GM19351 (cell line): ENCODE results near the gene SMIM1.

Experiments
- ATAC-seq: cut with Tn5 transposase; IDR thresholded peaks from one replicate; pipeline ENCODE4 v1.9.1; 2021; ENCODE audit warnings: mild to moderate bottlenecking, moderate library complexity; ENCODE audit not compliant: unreplicated experiment

The SMIM1 gene

DNA sequence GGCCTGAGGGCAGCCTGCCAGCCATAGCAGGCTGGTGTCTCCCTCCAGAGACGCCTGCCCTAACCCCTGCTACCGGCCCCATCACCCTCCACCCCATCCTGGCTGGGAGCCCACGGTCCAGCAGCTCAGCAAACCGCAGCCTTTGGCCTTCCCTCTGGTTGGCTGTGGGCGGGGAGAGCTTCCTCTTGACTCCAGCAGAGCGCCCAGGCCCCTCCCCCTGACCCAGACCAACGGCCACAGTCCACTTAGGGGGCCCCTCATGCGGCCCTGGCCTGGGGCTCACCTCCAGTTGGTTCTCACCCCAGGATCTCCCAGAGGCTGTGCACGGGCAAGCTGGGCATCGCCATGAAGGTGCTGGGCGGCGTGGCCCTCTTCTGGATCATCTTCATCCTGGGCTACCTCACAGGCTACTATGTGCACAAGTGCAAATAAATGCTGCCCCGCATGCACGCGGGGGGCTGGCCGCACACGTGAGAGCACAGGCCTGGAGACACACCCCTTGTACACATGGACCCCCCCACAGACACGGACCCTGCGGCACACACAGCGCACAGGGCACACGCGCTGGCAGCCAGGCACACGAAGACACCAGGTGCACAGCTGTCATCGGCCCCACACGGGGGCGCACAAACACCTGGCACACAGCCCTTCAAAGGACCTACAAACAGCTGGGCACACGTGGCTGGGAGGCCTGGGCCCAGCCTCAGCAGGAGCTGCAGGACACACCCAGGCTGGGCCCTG is 3.1 kb downstream of the SMIM1 start:
- peak; percentile 42 for ATAC-seq

DNA sequence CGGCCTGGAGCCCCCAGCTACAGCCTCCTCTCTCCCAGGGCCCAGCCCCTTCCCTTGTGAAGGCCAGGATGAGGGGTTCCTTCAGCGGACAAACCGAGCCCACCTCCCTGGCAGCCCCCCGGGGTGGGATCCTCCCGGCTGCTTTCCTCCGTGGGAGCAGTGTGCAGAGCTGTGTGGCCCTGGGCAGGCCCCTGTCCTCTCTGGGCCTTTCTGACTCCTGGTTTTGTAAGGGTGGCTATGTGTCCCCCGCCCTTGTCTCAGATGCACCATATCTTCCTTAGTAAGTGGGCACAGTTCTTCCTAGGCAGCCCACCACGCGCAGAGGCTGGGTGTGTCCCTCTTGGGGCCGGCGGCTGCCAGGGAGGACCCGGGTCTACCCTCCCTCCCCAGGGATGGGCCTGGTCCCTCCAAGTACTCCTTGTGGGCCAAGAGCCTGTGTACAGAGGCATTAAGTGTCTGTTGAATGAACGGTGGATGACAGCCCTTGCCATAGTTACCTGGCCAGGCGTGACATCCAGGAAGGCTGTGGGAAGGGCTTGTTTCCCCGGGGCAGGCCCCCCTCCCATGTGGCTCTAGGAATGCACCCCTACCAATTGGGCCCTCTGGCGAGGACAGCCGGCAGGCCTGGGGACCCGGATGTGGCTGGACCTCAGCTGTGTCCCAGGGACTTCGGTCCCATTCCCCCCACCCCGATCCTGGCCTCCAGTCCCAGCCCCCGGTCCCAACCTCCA is 3.8 kb downstream of the SMIM1 start:
- no peak for ATAC-seq

DNA sequence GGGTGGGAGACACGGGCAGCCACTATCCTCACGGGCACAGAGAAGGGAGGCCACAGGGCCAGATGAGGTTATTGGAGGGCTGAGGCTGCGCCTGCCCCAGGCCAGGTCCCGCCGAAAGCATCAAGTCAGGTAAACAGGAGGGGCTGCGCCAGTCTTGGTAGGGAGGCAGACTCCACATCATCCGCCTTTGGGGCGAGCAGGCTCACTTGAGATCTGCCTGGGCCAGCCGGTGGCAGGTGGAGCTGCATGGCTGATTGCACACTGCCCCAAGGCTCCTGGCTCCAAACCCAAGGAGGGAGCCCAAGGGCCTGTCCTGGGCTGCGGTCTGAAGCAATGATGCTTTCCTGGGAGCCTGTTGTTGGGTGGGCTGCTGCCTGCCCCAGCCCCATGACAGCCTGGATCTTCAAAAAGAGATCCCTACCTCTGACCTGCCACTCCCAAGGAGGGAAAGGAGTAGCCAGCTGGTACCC is 4.6 kb downstream of the SMIM1 start:
- ATAC-seq: no peak

DNA sequence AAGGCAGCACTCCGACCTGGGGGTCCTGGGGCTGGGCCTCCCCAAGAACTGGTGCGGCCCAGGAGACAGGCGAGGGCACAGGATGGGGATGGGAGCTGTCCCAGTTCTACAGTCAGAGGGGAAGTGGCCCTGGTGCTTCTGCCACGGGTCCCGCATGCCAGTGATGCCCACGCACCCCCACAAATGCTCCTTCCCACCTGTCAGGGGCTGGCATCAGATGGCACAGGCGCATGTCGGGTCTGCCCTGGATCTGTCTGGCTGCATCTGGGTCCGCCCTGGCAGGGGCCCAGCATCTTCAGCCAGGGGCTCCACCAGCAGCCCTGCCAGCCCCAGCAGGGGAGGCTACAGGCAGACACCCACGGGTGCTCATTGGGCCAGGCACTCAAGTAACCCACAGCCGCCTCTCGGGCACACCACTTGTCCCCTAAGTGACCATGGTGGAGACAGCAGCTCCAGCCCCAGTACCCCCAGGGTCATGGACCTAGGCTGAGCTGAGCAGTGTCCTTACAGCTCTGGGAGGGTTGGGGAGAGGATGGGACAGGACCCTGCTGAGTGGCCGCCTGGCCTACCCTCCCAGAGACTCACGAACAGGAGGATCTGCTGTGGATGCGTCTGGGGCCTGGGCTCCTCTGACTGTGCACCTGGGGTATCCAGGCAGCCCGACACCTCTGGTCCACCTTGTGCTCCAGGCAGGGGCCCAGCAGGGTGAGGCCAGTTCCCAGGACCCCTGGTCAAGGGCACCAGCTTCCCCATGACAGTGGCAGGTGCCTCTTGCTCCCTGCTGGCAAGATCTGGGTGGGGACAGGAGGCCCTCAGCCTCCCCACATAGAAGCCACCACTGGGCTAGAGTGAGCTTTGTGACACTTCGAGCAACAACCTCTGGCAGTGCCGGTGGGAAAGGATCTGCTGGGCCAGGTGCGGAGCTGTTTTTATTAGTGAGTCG is 5.4 kb downstream of the SMIM1 start:
- no peak for ATAC-seq

DNA sequence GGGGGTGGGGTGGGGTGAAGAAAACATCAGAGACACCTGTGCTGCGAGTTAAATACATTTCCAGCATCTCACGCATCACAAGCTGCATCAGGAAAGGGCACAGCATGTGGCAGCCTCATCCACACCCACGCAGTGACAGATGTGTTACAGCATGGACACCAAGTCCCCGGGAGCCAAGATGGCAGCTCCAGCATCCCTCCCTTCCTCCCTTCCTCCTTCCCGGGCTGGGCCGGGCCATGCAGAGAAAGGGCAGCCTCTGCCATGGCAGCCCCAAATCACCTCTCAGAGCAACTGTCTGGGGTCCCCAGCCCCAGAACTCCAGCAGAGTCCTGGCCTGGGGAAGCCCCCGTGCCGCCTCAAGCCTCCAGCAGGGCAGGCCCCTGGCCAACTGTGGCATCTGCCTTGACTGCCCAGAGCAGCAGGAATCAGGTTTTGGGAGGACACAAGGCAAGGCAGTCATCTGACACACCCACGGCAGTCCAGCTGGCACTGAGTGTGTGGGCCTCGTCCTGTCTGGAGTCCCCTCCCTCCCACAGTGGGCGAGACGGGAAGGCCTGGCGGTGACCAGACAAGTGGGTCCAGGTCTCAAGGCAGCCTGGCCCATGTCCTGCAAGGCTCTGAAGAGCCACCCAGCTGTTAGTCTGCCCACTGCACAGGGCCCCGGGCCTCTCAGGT is 6.2 kb downstream of the SMIM1 start:
- no peak for ATAC-seq

DNA sequence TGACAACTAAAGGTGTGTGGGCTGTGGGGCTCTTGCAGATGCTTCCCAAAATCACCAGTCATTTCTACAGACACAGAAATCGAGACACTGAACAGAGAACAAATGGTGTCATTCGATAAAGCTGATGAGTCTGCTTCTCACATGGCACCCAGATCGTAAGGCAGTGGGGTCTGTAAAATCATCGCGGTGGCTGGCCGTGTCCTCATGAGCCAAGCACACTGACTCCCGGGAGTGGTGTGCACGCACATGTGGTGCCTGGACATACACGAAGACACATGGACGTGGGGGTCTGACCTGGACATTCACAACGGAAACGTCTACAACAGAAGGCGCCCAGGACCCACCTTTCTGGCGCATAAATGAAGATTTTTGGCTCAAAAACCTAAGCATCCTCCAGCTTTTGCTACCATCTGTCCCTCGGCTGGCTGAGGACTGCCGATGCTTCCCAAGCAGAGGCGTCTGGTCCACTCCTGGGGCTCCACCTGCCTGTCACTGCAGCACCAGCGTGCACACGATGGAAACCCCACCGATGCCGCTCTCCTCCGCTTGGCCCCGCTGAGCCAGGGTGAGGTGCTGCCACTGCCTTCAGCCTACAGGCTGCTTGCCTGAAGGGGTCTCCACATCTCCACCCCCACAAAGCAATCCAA is 6.8 kb downstream of the SMIM1 start:
- ATAC-seq: no peak

DNA sequence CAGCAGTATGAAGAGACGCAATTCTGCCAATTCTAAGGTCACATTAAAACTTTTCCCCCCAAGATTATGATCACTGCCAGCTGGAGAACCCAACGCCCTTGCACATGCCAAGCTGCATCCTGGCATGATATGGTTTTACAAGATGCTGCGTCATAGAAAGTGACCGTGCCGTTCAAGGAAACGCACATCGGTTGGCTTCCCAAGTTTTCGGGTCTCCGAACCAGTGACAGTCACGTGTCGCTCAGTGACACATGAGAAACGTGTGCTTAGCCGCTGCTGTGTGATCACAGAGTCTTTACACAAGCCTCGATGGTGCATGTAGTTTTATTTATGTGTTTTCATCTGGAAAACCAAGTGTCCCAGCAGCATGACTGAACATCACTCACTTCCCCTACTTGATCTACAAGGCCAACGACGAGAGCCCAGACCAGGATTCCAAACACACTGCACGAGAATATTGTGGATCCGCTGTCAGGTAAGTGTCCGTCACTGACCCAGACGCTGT is 7.4 kb downstream of the SMIM1 start:
- ATAC-seq: no peak

DNA sequence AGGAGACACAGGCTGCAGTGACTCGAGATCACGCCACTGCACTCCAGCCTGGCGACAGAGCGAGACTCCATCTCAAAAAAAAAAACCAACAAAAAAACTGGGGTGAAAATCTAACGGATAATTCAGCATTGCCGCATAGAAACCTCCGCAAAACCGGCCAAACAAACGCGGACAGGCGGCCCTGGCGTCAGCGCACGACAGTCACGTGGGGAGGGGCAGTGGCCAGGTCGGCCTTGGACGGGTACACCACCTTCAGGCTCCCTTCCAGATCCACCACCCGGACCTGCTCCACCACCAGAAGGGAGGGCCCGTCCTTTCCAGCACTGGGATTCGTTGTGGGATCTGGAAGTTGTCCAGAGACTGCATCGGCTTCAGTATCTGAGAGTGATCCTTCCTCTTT is 8.4 kb downstream of the SMIM1 start:
- no peak for ATAC-seq

DNA sequence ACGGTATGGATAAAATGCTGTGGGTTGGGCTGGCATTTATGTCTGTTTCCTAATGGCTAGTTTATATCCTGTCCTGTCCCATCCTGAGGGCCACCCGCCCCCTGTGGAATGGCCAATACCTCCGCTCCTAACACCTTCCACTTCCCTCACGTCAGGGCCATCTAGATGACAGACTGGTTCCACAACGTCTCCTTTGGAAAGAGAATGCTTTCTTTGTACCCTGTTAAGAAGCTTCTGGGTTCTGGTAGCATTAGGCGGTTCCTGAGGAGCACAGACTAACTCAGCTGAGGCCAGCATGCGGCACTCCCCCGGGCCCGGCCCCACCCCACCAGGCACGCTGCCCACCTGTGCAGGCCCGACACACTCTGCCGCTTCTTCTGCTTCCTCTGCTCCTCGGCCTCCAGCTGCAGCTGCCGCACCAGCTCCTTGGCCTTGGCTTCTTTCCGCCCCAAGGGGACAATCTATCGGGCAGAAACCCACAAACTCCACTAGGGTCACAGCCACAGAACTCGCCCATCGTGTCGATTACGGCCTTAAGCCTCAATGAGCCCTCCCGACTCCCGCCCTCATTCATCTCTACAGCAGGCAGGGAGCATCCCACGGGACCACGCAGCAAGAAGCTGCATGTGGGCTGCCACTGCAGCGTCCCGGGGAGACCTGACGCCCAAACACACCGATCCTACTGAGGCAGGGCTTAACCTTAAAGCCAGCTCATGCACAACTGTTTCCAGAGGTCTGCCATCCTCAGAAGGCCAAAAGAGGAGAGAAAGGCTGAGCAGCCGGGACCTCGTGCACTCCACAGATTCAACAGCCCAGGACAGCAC is 11.3 kb downstream of the SMIM1 start:
- ATAC-seq: no peak

DNA sequence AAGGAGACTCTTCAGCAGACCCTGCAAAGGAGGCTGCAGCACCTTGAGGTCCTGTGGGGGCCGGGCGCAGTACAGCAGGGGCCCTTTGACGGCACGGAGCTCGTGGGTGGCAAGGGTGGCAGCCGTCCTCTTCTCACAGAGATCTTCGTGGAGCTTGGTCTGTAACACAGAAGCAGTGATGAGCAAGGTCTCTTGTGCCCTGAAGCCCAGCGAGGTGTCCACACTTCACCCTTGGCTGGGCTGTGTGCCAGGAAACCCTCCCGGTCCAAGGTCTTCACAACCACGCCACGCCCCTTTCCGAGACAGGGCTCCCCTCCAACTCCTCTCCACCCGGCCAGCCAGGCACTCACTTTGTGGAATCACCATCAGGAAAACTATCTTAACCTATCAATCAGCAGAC is 12.5 kb downstream of the SMIM1 start:
- no peak for ATAC-seq

DNA sequence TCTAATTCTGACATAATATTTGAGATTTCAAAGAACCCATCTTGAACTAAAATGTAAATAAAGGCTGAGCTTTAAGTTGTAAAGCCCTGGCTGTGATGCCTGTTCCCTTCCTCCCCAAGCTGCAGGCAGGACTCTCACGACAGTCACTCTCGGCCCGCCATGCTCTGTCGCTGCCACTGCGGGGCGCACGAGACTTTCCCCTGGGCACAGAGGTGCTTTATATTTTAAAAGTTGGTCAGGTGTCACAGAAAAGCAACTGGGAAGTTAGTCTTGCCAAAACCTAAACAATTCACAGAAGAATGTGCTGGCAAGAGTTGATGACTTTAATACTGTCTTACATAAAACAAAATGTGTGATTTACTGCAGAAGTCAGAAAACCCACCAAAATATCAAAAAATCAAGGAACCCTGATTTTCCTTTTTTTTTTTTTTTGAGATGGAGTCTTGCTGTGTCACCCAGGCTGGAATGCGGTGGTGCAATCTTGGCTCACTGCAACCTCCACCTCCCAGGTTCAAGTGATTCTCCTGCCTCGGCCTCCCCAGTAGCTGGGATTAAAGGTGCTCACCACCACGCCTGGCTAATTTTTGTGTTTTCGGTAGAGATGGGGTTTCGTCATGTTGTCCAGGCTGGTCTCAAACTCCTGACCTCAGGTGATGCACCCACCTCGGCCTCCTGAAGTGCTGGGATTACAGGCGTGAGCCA is 13.1 kb downstream of the SMIM1 start:
- no peak for ATAC-seq

DNA sequence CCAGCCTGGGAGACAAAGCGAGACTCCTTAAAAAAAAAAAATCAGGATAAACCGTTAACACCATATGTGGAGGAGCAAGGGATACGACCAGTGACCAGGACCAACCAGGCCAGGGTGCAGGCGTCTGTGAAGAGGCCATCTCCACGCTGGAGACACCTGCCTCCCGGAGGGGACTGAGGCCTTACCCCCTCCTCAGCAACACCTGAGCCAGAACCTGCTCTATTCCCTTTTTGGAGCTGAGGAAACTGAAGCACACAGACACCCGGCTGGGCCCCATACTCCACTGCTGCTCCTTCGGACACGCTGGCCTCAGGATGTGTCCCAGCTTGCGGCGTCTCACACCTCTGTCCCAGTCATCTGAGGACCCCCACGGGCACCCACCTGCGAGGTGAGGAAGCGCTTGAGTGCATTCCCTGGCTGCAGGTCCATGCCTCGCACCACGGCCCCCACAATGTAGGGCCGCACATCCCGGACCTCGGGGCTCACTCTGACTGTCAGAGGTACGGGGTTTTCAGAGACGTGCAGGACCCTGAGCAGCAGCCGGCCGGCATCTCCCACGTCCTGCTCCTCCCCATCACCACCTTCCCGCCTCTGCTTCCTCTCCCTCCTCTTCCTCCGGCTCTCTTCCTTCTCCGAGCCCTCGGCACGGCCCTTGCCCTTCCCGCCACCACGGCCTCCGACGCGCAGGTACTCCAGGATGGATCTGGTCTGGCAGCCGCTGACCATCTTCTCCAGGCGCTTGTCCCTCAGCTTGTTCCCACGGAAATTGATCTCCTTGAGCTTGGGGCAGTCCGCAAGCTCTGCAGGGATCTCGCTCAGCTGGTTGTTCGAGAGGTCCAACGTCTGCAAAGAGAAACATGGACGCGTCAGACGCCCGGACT is 14.2 kb downstream of the SMIM1 start:
- ATAC-seq: no peak

DNA sequence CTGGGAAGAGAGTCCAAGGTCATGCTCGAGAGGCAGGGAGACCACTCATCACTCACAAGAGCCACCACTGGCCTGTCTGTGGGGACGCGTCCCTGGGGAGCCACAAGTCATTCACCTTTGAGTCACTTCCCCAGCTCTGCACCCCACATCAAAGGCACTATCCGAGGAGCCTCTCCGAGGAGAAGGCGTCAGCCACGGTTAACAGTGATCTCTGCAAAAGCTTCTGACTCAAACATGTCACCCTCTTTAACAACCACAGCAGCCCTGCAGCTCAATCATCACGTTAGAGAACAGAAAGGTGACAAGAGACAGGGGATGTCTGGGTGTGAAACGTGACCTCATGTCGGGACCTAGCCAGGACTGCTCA is 14.8 kb downstream of the SMIM1 start:
- ATAC-seq: peak; percentile 93

DNA sequence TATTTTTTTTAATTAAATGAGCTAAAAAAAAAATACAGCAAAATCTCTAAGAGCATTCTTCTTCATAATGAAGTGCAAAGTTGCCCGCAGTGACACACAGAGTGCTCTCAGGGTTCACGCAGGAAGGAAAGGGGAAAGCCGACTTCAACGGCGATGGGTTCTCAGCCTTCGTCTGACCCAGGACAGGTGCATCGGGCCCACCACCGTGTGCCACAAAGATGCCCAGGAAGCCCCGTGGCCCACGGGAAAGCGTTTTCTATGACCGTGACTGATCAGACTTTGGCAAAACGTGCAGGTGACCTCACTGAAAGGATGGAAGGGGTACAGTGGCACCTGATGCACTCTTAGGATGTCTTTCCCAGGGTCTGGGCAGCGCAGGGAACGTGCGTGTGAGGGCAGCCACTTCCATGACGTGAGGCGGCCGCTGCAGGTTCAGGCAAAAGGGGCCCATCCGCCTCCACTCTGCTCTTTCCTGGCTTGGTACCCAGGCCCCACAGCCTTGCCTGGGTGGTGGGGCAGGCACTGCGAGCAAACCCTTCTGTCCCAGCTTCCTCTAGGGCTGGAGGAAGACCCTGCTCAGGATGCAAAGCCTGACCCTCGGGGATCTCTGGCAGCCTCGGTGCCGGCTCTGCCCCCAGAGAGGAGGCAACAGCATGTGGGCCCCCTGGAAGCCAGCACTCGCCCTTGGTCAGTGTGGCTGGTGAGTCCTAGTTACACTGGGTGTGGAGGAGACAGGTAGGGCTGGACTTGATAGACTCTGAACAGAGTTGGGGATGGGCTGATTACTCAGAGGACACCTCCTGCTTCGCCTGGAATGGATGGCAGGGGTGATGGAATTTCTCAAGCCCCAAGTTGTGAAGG is 15.4 kb downstream of the SMIM1 start:
- peak; percentile 8 for ATAC-seq

DNA sequence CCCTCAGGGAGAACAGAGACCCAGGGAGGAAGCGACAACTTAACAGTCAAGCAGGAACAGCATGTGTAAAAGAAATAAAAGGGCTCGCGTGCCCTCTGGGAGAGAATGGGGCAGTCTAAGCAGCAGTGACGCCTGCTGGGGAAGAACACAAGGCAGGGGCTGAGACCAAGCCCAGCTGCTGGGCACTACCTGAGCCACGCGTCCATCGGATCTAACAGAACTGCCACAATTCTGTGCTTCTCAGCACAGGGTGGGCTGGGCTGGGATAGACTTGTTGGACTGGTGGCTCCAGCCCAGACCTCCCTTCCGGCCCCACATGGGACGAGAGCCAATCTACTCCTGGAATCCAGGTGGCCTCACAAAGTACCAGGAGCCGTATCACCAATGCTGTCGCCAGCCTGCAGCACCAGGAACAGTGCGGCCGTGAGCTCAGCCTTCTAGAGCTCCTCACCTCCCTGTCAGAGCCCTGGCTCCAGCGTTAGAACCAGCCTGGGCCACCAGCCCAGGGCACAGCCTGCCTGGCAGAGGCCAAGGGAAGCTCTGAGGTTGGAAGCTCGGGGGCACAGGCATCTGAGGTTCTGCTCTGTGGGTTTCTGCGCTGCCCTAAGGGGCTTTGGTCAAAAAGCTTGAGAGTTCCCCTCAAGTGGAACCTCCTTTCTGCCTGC is 16.3 kb downstream of the SMIM1 start:
- no peak for ATAC-seq
